Aorta (tissue), 5 donors: ENCODE data around the gene DHTKD1. TPM values are rescaled to one million over a fixed set of nuclear protein-coding genes. Genes with fewer than 3 reads are reported as not detected.

Experiments
- ATAC-seq: fragments of 200-7000 bp; cut with Tn5 transposase; one replicate; pipeline ENCODE4 v1.9.1; 2022; ENCODE audit warnings: moderate library complexity; ENCODE audit not compliant: low FRiP score
- DNase-seq, 2 donors: peaks; one replicate each; pipeline ENCODE4 v3.0.0-alpha.2; 2020
- H3K27ac ChIP-seq, 2 donors: one replicate each; pipeline ENCODE4 v1.5.1; 2013; ENCODE audit warnings: low read length in 2 of 2, mild to moderate bottlenecking in 2 of 2, moderate library complexity in 2 of 2, control low read depth in 1 of 2, inconsistent platforms in 1 of 2, low read depth in 1 of 2
- H3K27me3 ChIP-seq, 2 donors: one replicate each; pipeline ENCODE4 v1.6.1; 2013; ENCODE audit warnings: control low read depth in 1 of 2, low read length in 1 of 2, mild to moderate bottlenecking in 1 of 2, moderate library complexity in 1 of 2; ENCODE audit not compliant: insufficient read depth in 2 of 2, control insufficient read depth in 1 of 2
- H3K36me3 ChIP-seq, 2 donors: one replicate each; pipeline ENCODE4 v1.6.1; 2013; ENCODE audit warnings: control low read depth in 1 of 2, low read length in 1 of 2, mild to moderate bottlenecking in 1 of 2; ENCODE audit not compliant: insufficient read depth in 2 of 2, control insufficient read depth in 1 of 2
- H3K4me1 ChIP-seq, 2 donors: one replicate each; pipeline ENCODE4 v1.6.1; 2013; ENCODE audit warnings: low read length in 2 of 2, control low read depth in 1 of 2, mild to moderate bottlenecking in 1 of 2, moderate library complexity in 1 of 2; ENCODE audit not compliant: insufficient read depth in 2 of 2, control insufficient read depth in 1 of 2
- H3K4me3 ChIP-seq, 2 donors: one replicate each; pipeline ENCODE4 v1.5.1; 2013; ENCODE audit warnings: low read length in 2 of 2, control low read depth in 1 of 2, mild to moderate bottlenecking in 1 of 2
- H3K9me3 ChIP-seq: one replicate; pipeline ENCODE4 v1.6.1; 2013; ENCODE audit warnings: mild to moderate bottlenecking, low read length; ENCODE audit not compliant: control insufficient read depth
- WGBS, 2 donors: extraction: QIAGEN DNeasy Blood & Tissue Kit; methylation state at CpG; one replicate each; pipeline ENCODE4 v1.1.7; 2013; 5-methylcytosine and 5-hydroxymethylcytosine counted together
- intact Hi-C, 2 donors: fragments of 100-400 bp; cut with DNase I; formaldehyde crosslinking; loops; one replicate each; pipeline versions ENCODE4 v1.14.2 to v1.15.0; 2022
- polyA plus RNA-seq, 2 donors: library from polyadenylated mRNA; stranded (reverse); fragments of 200-250 nt; gene quantifications; one replicate each; pipeline ENCODE4 v1.2.3, GENCODE V29; 2013
- total RNA-seq, 2 donors: library from RNA; stranded (reverse); fragmentation: NEBNext Ultra II Directional; extraction: Animal tissue kit (Norgen Biotek cat#: 25700); gene quantifications; one replicate each; pipeline ENCODE4 v1.2.1, GENCODE V29; 2021
- donor health status: healthy with polysubstance abuse.
- donor health status: Bipolar disorder and iron deficiency.
- donor health status: DM: no; HTN: no; CAD: no.
- donor health status: DM: no; HTN: no; CAD: no.
- donor health status: DM: yes; HTN: yes; CAD: no.

The DHTKD1 gene
- total and polyA plus RNA-seq, 4 donors: 4.0 to 20.2 (median 11.7) TPM

DNA sequence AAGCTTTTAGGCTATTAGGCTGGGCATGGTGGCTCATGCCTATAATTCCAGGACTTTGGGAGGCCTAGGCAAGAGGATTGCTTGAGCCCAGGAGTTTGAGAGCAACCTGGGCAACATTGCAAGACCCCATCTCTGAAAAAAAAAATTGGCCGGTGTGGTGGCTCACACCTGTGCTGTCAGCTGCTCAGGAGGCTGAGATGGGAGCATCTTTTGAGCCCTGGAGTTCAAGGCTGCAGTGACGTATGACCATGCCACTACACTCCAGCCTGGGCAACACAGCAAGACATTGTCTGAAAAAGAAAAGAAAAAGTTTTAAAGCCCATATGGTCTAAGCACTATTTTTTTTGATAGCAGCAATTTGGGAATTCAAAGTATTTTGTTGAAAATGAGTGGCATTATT lies 44.9 kb downstream of the DHTKD1 start:
- peak in 1 of 2 donors; percentile 16 for DNase-seq
- Histone ChIP-seq H3K27ac (no peak overlapping the region), H3K36me3 (peaks cover 0 to 7% of the 10 kb centered on the region in 2 donors), H3K27me3 (no peaks in the 10 kb centered on the region), H3K9me3 (no peaks in the 10 kb centered on the region), H3K4me3 (no peak overlapping the region), H3K4me1 (no peaks in the 10 kb centered on the region)
- intact Hi-C loops: no loop called here
- ATAC-seq: no peak
- WGBS, 2 donors: 91 to 92% methylated on average over 2 of the region's 2 CpGs

DNA sequence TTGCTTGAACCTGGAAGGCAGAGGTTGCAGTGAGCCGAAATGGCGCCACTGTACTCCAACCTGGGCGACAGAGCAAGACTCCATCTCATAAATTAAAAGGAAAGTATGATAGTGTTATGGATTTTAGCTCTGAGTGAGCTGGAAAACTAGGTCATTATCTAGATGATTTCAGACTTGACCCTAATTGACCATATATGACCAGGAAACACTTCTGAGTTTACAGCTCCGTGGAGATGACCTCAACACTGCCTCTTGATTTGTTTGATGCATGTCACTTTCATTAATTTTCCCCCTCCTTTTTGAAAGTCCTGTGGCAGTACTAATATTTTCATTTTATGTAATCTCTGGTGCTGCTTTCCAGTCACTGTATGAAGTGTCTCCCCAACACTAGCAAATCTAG lies 52.9 kb downstream of the DHTKD1 start:
- DNase-seq (no peak), ATAC-seq (no peak)
- WGBS, 2 donors: 88 to 93% methylated on average over 4 of the region's 4 CpGs
- H3K9me3 ChIP-seq: no peaks in the 10 kb centered on the region
- no peaks in the 10 kb centered on the region for H3K27me3 ChIP-seq
- no peak overlapping the region for H3K27ac ChIP-seq
- no peak overlapping the region for H3K4me3 ChIP-seq
- H3K36me3 ChIP-seq: peaks cover 0 to 1% of the 10 kb centered on the region in 2 donors
- H3K4me1 ChIP-seq: no peaks in the 10 kb centered on the region
- intact Hi-C loops: no loop called here

DNA sequence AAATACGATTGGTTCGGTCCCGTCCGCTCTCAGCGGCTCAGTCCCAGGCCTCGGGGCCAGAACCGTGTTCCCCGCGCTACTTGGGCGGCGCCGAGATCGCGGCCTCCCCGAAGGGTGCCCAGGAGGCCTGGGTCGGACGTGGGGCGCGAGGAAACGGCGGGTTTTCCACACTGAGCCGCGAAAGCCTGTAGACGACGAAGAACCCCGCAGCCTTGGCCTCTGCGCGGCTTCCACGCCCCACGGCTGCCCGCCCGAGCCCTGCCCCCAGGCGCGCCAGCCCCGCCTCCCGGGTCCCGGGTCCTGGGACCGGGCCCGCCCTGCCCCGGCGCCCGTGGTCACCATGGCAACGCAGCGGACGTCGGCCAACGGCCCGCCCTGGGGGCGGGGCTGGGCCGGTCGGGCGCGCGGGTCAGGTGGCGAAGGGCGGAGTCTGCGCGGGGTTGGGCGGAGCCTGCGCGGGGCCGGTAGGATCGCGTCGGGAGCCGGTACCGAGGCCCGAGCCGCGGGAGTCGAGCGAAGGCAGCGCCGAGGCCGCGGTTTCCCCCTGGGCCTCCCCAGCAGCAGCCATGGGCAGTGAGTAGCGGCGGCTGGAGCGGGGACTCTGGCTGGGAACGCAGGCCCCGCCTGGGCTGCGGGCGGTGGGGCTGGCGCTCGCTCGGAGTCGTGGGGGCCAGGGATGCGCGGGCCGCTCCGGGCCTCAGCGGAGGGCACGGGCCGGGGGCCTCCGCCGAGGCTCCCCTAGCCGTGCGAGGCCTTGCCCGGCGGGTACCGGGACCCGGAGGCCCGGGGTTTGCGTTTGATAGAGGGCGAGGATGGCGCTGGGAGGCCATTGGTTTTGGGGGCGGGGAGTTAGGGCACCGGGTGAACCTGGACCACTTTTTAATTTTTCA lies 60.7 kb downstream of the DHTKD1 start, which contains the start of gene SEC61A2:
Gene SEC61A2, plus strand, starts transcription at position 456 of the 890 bp plus-strand sequence. Its CDS starts 111 bp downstream, at position 567.
- H3K9me3 ChIP-seq: no peaks in the 10 kb centered on the region
- 0% methylated on average over 84 to 108 of the region's 108 CpGs for WGBS, 2 donors
- H3K27ac ChIP-seq: peak within 1 kb of the TSS in 1 of 2 donors; percentile 77
- DNase-seq (peak; percentile 97 to 99), ATAC-seq (peak; percentile 98)
- H3K27me3 ChIP-seq: no peaks in the 10 kb centered on the region
- H3K4me1 ChIP-seq: no peaks in the 10 kb centered on the region
- H3K4me3 ChIP-seq: peak within 1 kb of the TSS; percentile 65 to 86
- H3K36me3 ChIP-seq: no peaks in the 10 kb centered on the region
- intact Hi-C loops: no loop called here

DNA sequence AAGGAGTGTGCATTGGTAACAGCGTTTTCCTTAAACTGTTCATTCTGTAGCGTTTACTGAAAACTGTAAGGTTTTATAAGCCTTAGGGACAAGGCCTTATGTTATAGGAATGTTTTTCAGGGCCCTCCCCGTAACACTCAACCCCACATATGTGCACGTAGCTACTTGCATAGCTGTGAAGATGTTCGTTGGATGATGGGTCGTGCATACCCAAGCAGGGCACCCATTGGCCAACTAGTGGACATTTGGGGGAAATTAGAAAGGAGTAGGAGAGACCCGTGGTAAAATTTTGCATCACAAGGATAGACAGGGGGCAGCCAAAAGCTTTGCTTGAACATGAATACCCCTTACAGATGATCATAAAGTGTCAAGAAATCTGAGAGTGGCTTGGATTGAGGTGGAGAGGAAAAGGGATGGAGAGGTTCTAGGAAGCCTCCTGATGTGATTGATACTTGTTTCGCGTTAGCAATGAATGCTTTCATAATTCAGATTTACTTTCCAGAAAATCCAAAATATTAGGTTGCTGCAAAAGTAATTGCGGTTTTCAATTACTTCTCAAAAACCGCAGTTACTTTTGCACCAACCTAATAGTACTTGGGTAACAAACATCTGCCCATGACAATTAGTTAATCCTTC lies 61.6 kb downstream of the DHTKD1 start:
- intact Hi-C loops: no loop called here
- peak; percentile 51 for ATAC-seq
- Histone ChIP-seq H3K36me3 (no peaks in the 10 kb centered on the region), H3K4me3 (peak overlapping the region; percentile 39 to 86), H3K4me1 (no peaks in the 10 kb centered on the region), H3K27me3 (no peaks in the 10 kb centered on the region), H3K27ac (no peak overlapping the region), H3K9me3 (no peaks in the 10 kb centered on the region)
- WGBS, 2 donors: 25 to 29% methylated on average over 11 of the region's 11 CpGs
- no peak for DNase-seq

DNA sequence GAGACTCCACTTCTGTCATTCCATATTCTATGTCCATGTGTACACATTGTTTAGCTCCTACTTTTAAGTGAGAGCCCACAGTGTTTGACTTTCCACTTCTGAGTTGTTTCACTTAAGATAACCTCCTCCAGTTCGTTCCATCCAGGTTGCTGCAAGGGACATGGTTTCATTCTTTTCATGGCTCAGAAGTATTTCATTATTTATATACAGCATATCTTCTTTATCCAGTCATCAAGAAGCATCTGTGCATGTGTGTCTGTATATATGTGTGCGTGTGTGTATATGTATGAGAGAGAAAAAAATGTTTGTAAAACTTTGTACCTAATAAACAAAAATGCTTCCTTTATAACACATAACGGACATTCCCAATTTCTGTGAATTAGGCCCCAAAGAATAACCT lies 66.9 kb downstream of the DHTKD1 start:
- Histone ChIP-seq H3K27me3 (no peaks in the 10 kb centered on the region), H3K9me3 (no peaks in the 10 kb centered on the region), H3K27ac (no peak overlapping the region), H3K4me1 (no peaks in the 10 kb centered on the region), H3K36me3 (peaks cover 0 to 2% of the 10 kb centered on the region in 2 donors), H3K4me3 (no peak overlapping the region)
- DNase-seq (no peak), ATAC-seq (no peak)
- 88 to 90% methylated on average over 3 of the region's 3 CpGs for WGBS, 2 donors
- intact Hi-C loops: no loop called here

DNA sequence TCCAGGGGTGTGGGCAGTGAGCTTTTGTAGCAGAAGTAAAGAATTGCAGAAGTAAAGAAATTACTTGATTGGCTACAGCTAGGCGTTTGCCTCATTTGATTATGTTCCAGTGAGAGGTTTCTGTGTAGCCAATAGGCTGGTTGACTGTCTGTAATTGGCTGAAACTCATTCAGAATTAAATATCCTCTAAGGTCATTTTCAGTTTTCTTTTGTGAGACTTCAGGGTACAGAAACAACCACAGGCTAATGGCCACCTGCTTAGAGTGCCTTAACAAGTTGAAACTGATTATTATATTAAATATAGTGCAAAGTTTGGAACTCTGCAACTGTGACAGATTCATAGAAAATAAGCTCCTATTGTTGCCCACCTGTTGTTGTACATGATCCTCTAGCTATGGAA lies 71.3 kb downstream of the DHTKD1 start:
- intact Hi-C loops: no loop called here
- Histone ChIP-seq H3K27ac (no peak overlapping the region), H3K27me3 (no peaks in the 10 kb centered on the region), H3K4me1 (no peaks in the 10 kb centered on the region), H3K9me3 (no peaks in the 10 kb centered on the region), H3K4me3 (no peak overlapping the region), H3K36me3 (peaks cover 0 to 4% of the 10 kb centered on the region in 2 donors)
- 66 to 94% methylated on average over 1 of the region's 1 CpG for WGBS, 2 donors
- DNase-seq: no peak
- no peak for ATAC-seq

DNA sequence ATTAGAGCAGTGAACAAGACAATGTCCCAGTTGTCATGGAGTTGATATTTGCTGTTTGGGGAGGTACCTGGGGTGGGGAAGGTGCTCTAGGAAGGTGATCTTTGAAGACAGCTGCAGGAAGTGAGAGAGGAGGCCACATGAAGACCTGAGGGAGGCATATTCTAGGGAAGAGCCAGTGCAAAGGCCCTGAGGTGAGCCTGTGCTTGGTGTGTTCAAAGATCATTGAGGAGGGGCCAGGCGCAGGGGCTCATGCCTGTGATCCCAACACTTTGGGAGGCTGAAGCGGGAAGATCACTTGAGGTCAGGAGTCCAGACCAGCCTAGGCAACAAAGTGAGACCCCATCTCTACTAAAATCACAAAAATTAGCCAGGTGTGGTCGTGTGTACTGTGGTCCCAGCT lies 75.8 kb downstream of the DHTKD1 start:
- Histone ChIP-seq H3K4me3 (no peak overlapping the region), H3K27me3 (no peaks in the 10 kb centered on the region), H3K27ac (no peak overlapping the region), H3K4me1 (no peaks in the 10 kb centered on the region), H3K9me3 (no peaks in the 10 kb centered on the region), H3K36me3 (peaks cover 1 to 3% of the 10 kb centered on the region in 2 donors)
- 96% methylated on average over 3 of the region's 3 CpGs for WGBS, 2 donors
- ATAC-seq (peak; percentile 36), DNase-seq (no peak)
- intact Hi-C loops: no loop called here

DNA sequence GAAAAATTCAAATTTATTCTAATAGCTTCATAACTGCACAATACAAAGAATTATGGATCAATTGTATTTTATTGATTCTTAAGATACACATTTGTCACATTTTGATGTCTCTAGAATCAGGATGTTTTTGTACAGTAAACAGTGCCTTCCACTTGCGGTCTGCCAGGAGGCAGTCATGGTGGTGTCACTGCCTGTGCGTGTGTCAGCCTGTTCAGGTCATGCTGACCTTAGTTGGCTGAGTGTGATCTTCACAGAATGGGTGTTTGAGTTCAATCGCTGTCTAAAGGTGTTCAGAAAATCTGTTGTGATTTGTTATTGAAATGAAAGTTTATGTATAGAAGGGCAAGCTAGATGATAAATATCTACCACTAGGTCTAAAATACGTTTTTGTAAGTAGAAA lies 81.4 kb downstream of the DHTKD1 start:
- peaks cover 0 to 8% of the 10 kb centered on the region in 2 donors for H3K36me3 ChIP-seq
- ATAC-seq (no peak), DNase-seq (no peak)
- WGBS, 2 donors: 71 to 84% methylated on average over 4 of the region's 4 CpGs
- H3K27me3 ChIP-seq: no peaks in the 10 kb centered on the region
- no peaks in the 10 kb centered on the region for H3K4me1 ChIP-seq
- no peak overlapping the region for H3K4me3 ChIP-seq
- no peaks in the 10 kb centered on the region for H3K9me3 ChIP-seq
- no peak overlapping the region for H3K27ac ChIP-seq
- intact Hi-C loops: no loop called here
